IMR-90 (cell line): ENCODE results near the gene BOD1L1. TPM values are rescaled to one million over a fixed set of nuclear protein-coding genes. Genes with fewer than 3 reads are reported as not detected.

Experiments used
- ATAC-seq: fragments of 200-7000 bp; cut with Tn5 transposase; 2 replicates; pipeline ENCODE4 v1.9.1; 2020; ENCODE audit warnings: low read depth, mild to moderate bottlenecking, moderate library complexity
- BruUV-seq: library from RNA; stranded (reverse); fragments of 400-500 nt; replicated peaks from 2 replicates; lab custom pipeline; 2021; lab: Mats Ljungman, UMichigan
- CTCF ChIA-PET: fragments of 300-600 bp; formaldehyde crosslinking; extraction: SDS; loops from one replicate; lab custom pipeline; 2021; ENCODE audit warnings: antibody characterized with exemption; lab: Yijun Ruan, JAX
- POLR2A ChIA-PET: fragments of 300-600 bp; sonication (Branson Sonifier 250); formaldehyde crosslinking; loops from one replicate; lab custom pipeline; 2022; ENCODE audit warnings: antibody characterized with exemption; ENCODE audit not compliant: unreplicated experiment; lab: Charles Lee
- DNase-seq: peaks from one replicate; pipeline ENCODE4 v3.0.0; 2013
- H2AFZ ChIP-seq: replicated peaks from 2 replicates; pipeline ENCODE3; 2013; ENCODE audit warnings: low read length, mild to moderate bottlenecking; ENCODE audit not compliant: poor library complexity
- H2AK5ac ChIP-seq: 2 replicates; pipeline ENCODE4 v1.6.1; 2013; ENCODE audit warnings: low read depth, low read length, inconsistent platforms
- H2AK9ac ChIP-seq: replicated peaks from 2 replicates; pipeline ENCODE3; 2013; ENCODE audit warnings: mild to moderate bottlenecking, low read depth, low read length, moderate library complexity; ENCODE audit not compliant: poor library complexity
- H2BK120ac ChIP-seq: 2 replicates; pipeline ENCODE4 v1.6.1; 2013; ENCODE audit warnings: low read depth, low read length, inconsistent platforms
- H2BK15ac ChIP-seq: 3 replicates; pipeline ENCODE4 v1.6.1; 2013; ENCODE audit warnings: low read depth, low read length, inconsistent platforms
- H2BK20ac ChIP-seq: 2 replicates; pipeline ENCODE4 v1.6.1; 2013; ENCODE audit warnings: low read depth, mild to moderate bottlenecking, inconsistent platforms, low read length, moderate library complexity
- H2BK5ac ChIP-seq: 2 replicates; pipeline ENCODE4 v1.6.1; 2013; ENCODE audit warnings: mild to moderate bottlenecking, low read depth, low read length, inconsistent platforms; ENCODE audit not compliant: poor library complexity, severe bottlenecking
- H3K14ac ChIP-seq: replicated peaks from 2 replicates; pipeline ENCODE4 v1.6.1; 2013; ENCODE audit warnings: low read depth, low read length, inconsistent platforms
- H3K18ac ChIP-seq: 2 replicates; pipeline ENCODE4 v1.6.1; 2013; ENCODE audit warnings: low read depth, low read length, control low read depth
- H3K23ac ChIP-seq: 2 replicates; pipeline ENCODE4 v1.6.1; 2013; ENCODE audit warnings: low read depth, low read length, inconsistent platforms
- H3K27ac ChIP-seq: 2 replicates; pipeline ENCODE4 v1.5.1; 2013; ENCODE audit warnings: mild to moderate bottlenecking, control low read depth, low read length; ENCODE audit not compliant: insufficient read depth
- H3K27me3 ChIP-seq: 2 replicates; pipeline ENCODE4 v1.6.1; 2013; ENCODE audit warnings: low read length; ENCODE audit not compliant: control insufficient read depth, insufficient read depth
- H3K36me3 ChIP-seq: 2 replicates; pipeline ENCODE4 v1.6.1; 2013; ENCODE audit warnings: low read length, mixed read lengths; ENCODE audit not compliant: control insufficient read depth, insufficient read depth
- H3K4ac ChIP-seq: 2 replicates; pipeline ENCODE4 v1.6.1; 2013; ENCODE audit warnings: low read depth, low read length, inconsistent platforms
- H3K4me1 ChIP-seq: 2 replicates; pipeline ENCODE4 v1.6.1; 2013; ENCODE audit warnings: low read length, mixed read lengths; ENCODE audit not compliant: control insufficient read depth, insufficient read depth
- H3K4me2 ChIP-seq: 2 replicates; pipeline ENCODE4 v1.6.1; 2013; ENCODE audit warnings: low read depth, mild to moderate bottlenecking, control low read depth, low read length, moderate library complexity
- H3K4me3 ChIP-seq: 2 replicates; pipeline ENCODE4 v1.5.1; 2013; ENCODE audit warnings: low read depth, mild to moderate bottlenecking, control low read depth, low read length, moderate library complexity; ENCODE audit not compliant: insufficient read depth
- H3K56ac ChIP-seq: 2 replicates; pipeline ENCODE4 v1.6.1; 2013; ENCODE audit warnings: low read length, inconsistent platforms; ENCODE audit not compliant: insufficient read depth; ENCODE audit errors: extremely low read depth
- H3K79me1 ChIP-seq, 2 experiments: 2 replicates each; pipeline ENCODE4 v1.6.1; 2013; ENCODE audit warnings: low read length in 2 of 2, inconsistent platforms in 1 of 2, low read depth in 1 of 2
- H3K9ac ChIP-seq: 2 replicates; pipeline ENCODE4 v1.6.1; 2013; ENCODE audit warnings: low read depth, low read length, control low read depth
- H3K9me1 ChIP-seq: 2 replicates; pipeline ENCODE4 v1.6.1; 2013; ENCODE audit warnings: low read length, inconsistent platforms; ENCODE audit not compliant: insufficient read depth
- H3K9me3 ChIP-seq: 2 replicates; pipeline ENCODE4 v1.6.1; 2013; ENCODE audit warnings: low read length; ENCODE audit not compliant: control insufficient read depth, insufficient read depth
- H4K20me1 ChIP-seq: 2 replicates; pipeline ENCODE4 v1.6.1; 2013; ENCODE audit warnings: low read length, inconsistent platforms; ENCODE audit not compliant: insufficient read depth
- H4K5ac ChIP-seq: 2 replicates; pipeline ENCODE4 v1.6.1; 2013; ENCODE audit warnings: mild to moderate bottlenecking, low read depth, low read length, control low read depth
- H4K8ac ChIP-seq, 2 experiments: 2 replicates each; pipeline ENCODE4 v1.6.1; 2013; ENCODE audit warnings: low read depth in 2 of 2, low read length in 2 of 2, control low read depth in 1 of 2, inconsistent platforms in 1 of 2
- H4K91ac ChIP-seq: 2 replicates; pipeline ENCODE4 v1.6.1; 2013; ENCODE audit warnings: low read depth, low read length, inconsistent platforms; ENCODE audit not compliant: insufficient read depth
- BHLHE40 ChIP-seq: fragments of 150-350 bp; IDR thresholded peaks from 2 replicates; pipeline ENCODE4 v1.6.1; 2016; ENCODE audit warnings: mild to moderate bottlenecking, low read depth, low read length
- MAFK ChIP-seq: IDR thresholded peaks from 2 replicates; pipeline ENCODE4 v1.6.1; 2012; ENCODE audit warnings: low read depth, low read length, improper control_type of control experiment
- MXI1 ChIP-seq: IDR thresholded peaks from 2 replicates; pipeline ENCODE4 v1.6.1; 2012; ENCODE audit warnings: low read depth, mild to moderate bottlenecking, low read length, moderate library complexity, borderline replicate concordance
- POLR2A ChIP-seq: IDR thresholded peaks from 2 replicates; pipeline ENCODE4 v1.6.1; 2012; ENCODE audit warnings: mild to moderate bottlenecking, low read depth, low read length
- RCOR1 ChIP-seq: IDR thresholded peaks from 2 replicates; pipeline ENCODE4 v1.6.1; 2012; ENCODE audit warnings: mild to moderate bottlenecking, low read length, improper control_type of control experiment; ENCODE audit not compliant: insufficient replicate concordance
- SMC3 ChIP-seq: fragments of 150-350 bp; IDR thresholded peaks from 2 replicates; pipeline ENCODE4 v1.6.1; 2016; ENCODE audit warnings: low read depth, mild to moderate bottlenecking, antibody characterized with exemption, low read length, moderate library complexity
- WGBS, 2 experiments: methylation state at CpG; one replicate each; pipeline versions ENCODE4 v1.1.5 to v1.1.7; 2013; ENCODE audit warnings: missing lambda C conversion rate in 2 of 2; ENCODE audit not compliant: insufficient read length in 1 of 2; ENCODE audit errors: extremely low coverage in 2 of 2; 5-methylcytosine and 5-hydroxymethylcytosine counted together
- dilution Hi-C: fragments of 300-500 bp; cut with HindIII; formaldehyde crosslinking; loops from one replicate; pipeline ENCODE4 v1.14.3; 2018; ENCODE audit warnings: low sequenced_read_pairs; ENCODE audit not compliant: unreplicated experiment
- in situ Hi-C: fragments of 300-500 bp; cut with MboI; formaldehyde crosslinking; loops from 3 replicates; pipeline ENCODE4 v1.14.3; 2019; ENCODE audit warnings: low sequenced_read_pairs, inconsistent platforms, mixed read lengths
- intact Hi-C: fragments of 100-400 bp; cut with micrococcal nuclease; formaldehyde crosslinking; loops from 2 replicates; pipeline ENCODE4 v1.10.0; 2022
- polyA plus RNA-seq, 3 experiments: library from polyadenylated mRNA; depleted of rRNA; stranded (reverse); fragments of >200 nt; gene quantifications; 2 replicates each; pipeline ENCODE4 v1.2.3, GENCODE V29; 2012; ENCODE audit warnings: low replicate concordance in 1 of 3
- total RNA-seq: library from RNA; depleted of rRNA; stranded (reverse); fragments of >200 nt; gene quantifications from 2 replicates; pipeline ENCODE4 v1.2.3, GENCODE V29; 2012

Gene BOD1L1
- total and polyA plus RNA-seq, 2 of the 4 experiments (the other 2 are of a cell fraction), result 13.5 to 26.9 TPM

DNA sequence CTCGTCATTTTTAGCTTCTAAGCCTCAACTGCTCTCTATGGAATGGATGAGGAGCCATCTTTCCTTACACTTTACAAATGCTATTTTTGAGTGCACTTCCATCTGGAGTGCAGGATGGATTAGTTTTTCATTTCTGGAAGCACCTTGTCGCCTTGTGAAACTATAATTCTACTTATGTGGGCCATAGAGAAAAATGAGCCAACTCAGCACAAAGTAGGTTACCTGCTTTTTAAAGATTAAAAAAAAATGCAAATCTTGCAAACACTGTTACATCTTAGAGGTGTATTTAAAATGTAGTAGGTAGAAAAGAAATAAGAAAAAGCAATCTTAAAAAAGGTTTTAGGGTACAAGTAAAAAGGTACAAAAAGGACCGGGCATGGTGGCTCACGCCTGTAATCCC, 10.9 kb downstream of the BOD1L1 start:
- no peak overlapping the region for H4K91ac ChIP-seq
- intact Hi-C loops, result no loop called here
- H3K9ac ChIP-seq, result no peak overlapping the region
- no peak overlapping the region for H3K4me3 ChIP-seq
- no peak overlapping the region for H2BK15ac ChIP-seq
- no peaks in the 10 kb centered on the region for H3K4me1 ChIP-seq
- H3K27me3 ChIP-seq, result no peaks in the 10 kb centered on the region
- DNase-seq, result no peak
- no peak overlapping the region for H4K8ac ChIP-seq
- POLR2A ChIA-PET, result no interaction called here
- peaks cover 3% of the 10 kb centered on the region; the same call in 1 of the 2 replicates for H3K9me1 ChIP-seq
- no peak overlapping the region for H3K23ac ChIP-seq
- dilution Hi-C loops, result no loop called here
- TF ChIP-seq RCOR1 (no peak), MAFK (peak; percentile 90), BHLHE40 (no peak), SMC3 (no peak), MXI1 (no peak), POLR2A (no peak)
- H2BK120ac ChIP-seq, result no peak overlapping the region
- no peak overlapping the region for H3K27ac ChIP-seq
- peaks cover 31% of the 10 kb centered on the region for H3K36me3 ChIP-seq
- no peak overlapping the region for H4K5ac ChIP-seq
- no peak overlapping the region for H3K4me2 ChIP-seq
- H2BK5ac ChIP-seq, result no peak overlapping the region
- H2BK20ac ChIP-seq, result no peak overlapping the region
- in situ Hi-C loops, result no loop called here
- H2AK5ac ChIP-seq, result no peak overlapping the region
- no peak overlapping the region for H3K18ac ChIP-seq
- H3K9me3 ChIP-seq, result no peaks in the 10 kb centered on the region
- WGBS, 2 experiments, result no CpG with 5 or more reads among the region's 4 CpGs
- H3K79me1 ChIP-seq, result peaks cover 11 to 18% of the 10 kb centered on the region in 2 experiments
- H3K14ac ChIP-seq, result no peak overlapping the region
- no peak overlapping the region for H3K56ac ChIP-seq
- no peak for ATAC-seq
- no peak overlapping the region for H3K4ac ChIP-seq
- no TSS peak for BruUV-seq
- no peak overlapping the region for H2AK9ac ChIP-seq
- CTCF ChIA-PET, result interaction anchor here (0.5 kb wide), 1 partner anchor 26 kb away, joined by 3 read pairs; no protein-coding TSS in a partner anchor
- no peak overlapping the region for H2AFZ ChIP-seq
- H4K20me1 ChIP-seq, result peaks cover 8% of the 10 kb centered on the region; the same call in 1 of the 2 replicates
